Karpas-422 (cell line): Measurements from ENCODE around the gene RIT2. TPM values are rescaled to one million over a fixed set of nuclear protein-coding genes. Genes with fewer than 3 reads are reported as not detected.

Experiments
- DNase-seq: peaks from one replicate; pipeline ENCODE4 v3.0.0-alpha.2; 2015
- H2AFZ ChIP-seq: fragments of 200-600 bp; sonication (generic); 2 replicates; pipeline ENCODE4 v1.6.1; 2014; ENCODE audit warnings: antibody characterized with exemption, low read length, mixed read lengths
- H3K27ac ChIP-seq: fragments of 200-600 bp; sonication (generic); 2 replicates; pipeline ENCODE4 v1.5.1; 2014; ENCODE audit warnings: mild to moderate bottlenecking, low read length, moderate library complexity
- H3K27me3 ChIP-seq: fragments of 200-600 bp; sonication (generic); 2 replicates; pipeline ENCODE4 v1.6.1; 2014; ENCODE audit warnings: low read length, mixed read lengths
- H3K36me3 ChIP-seq: fragments of 200-600 bp; sonication (generic); 2 replicates; pipeline ENCODE4 v1.6.1; 2014; ENCODE audit warnings: low read length, mixed read lengths; ENCODE audit not compliant: insufficient read depth
- H3K4me1 ChIP-seq: fragments of 200-600 bp; sonication (generic); 2 replicates; pipeline ENCODE4 v1.6.1; 2014; ENCODE audit warnings: mild to moderate bottlenecking, low read length, mixed read lengths
- H3K4me2 ChIP-seq: fragments of 200-600 bp; sonication (generic); 2 replicates; pipeline ENCODE4 v1.6.1; 2014; ENCODE audit warnings: low read length, low read depth, mild to moderate bottlenecking; ENCODE audit not compliant: poor library complexity, severe bottlenecking
- H3K4me3 ChIP-seq: fragments of 200-600 bp; sonication (generic); 2 replicates; pipeline ENCODE4 v1.5.1; 2014; ENCODE audit warnings: mild to moderate bottlenecking, antibody characterized with exemption, low read length, mixed read lengths
- H3K79me2 ChIP-seq: fragments of 200-600 bp; sonication (generic); 2 replicates; pipeline ENCODE4 v1.6.1; 2014; ENCODE audit warnings: mild to moderate bottlenecking, low read length, mixed read lengths
- H3K9ac ChIP-seq: fragments of 200-600 bp; sonication (generic); 2 replicates; pipeline ENCODE4 v1.6.0; 2014; ENCODE audit warnings: low read length
- H3K9me2 ChIP-seq: fragments of 200-600 bp; sonication (generic), shearing (Covaris generic); replicated peaks from 2 replicates; pipeline ENCODE4 v1.6.0; 2014; ENCODE audit warnings: mild to moderate bottlenecking, low read length, moderate library complexity; ENCODE audit not compliant: insufficient read depth
- H3K9me3 ChIP-seq: fragments of 300-700, 200-600 bp; sonication (generic); 2 replicates; pipeline ENCODE4 v1.6.1; 2014; ENCODE audit warnings: low read length, mixed read lengths
- H4K20me1 ChIP-seq: fragments of 200-600 bp; sonication (generic); 2 replicates; pipeline ENCODE4 v1.6.1; 2014; ENCODE audit warnings: mild to moderate bottlenecking, antibody characterized with exemption, low read length, low read depth; ENCODE audit not compliant: insufficient read depth
- total RNA-seq: library from RNA; depleted of rRNA; stranded (reverse); fragments of >200 nt; shearing (Covaris generic); gene quantifications from 2 replicates; pipeline ENCODE4 v1.2.3, GENCODE V29; 2014; ENCODE audit warnings: low replicate concordance

RIT2 gene
- total RNA-seq, 1 experiment from 2014 or later = not detected

- H3K4me2 ChIP-seq = no peak overlapping the region
- H3K4me3 ChIP-seq = no peak overlapping the region
- no peak for DNase-seq
- H3K9ac ChIP-seq = no peak overlapping the region
- no peaks in the 10 kb centered on the region for H3K79me2 ChIP-seq
- H3K27ac ChIP-seq = no peak overlapping the region
- H3K36me3 ChIP-seq = no peaks in the 10 kb centered on the region
- H3K4me1 ChIP-seq = no peaks in the 10 kb centered on the region
- H4K20me1 ChIP-seq = no peaks in the 10 kb centered on the region
- H2AFZ ChIP-seq = no peak overlapping the region
- H3K27me3 ChIP-seq = no peaks in the 10 kb centered on the region
- peaks cover 12% of the 10 kb centered on the region for H3K9me3 ChIP-seq
- no peaks in the 10 kb centered on the region for H3K9me2 ChIP-seq
Measured at GRCh38 chr18:43078478-43079092, 36.9 kb downstream of the RIT2 start.

DNA sequence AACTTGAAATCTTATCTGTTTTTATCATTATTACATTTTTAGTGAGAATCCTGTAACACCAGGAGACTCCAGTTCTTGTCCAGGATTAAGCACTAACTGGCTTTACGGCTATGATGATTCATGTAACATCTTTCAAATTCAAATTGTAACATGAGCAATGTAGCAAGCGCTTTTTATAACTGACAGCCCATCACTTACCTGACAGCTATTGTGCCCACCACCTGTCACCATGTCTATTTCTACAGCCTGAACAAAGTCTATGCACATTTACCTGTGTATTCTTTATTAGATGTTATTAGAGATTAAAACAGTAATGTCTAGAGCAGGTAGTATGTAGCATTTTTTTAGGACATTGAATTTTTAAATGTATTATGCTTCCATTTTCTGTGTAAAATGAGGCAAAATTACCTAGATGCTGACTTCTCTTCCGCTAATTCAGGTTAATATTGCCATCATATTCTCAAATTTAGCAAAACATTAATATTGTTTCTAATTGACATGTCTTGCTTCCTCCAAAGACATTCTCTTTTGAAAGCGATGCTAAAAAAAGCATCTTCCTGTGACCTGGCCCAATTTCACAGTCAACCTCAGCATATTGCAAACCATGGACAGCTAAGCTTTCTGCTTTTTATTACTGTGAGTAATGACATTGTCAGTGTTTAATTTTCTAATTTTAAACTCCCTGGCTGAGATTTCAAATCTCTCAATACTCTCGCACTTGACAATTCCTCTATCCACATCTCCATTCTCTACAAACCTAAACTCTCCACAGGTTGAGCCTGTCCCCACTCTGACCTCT is 37.8 kb downstream of the RIT2 start:
- no peak overlapping the region for H3K4me2 ChIP-seq
- no peak overlapping the region for H3K4me3 ChIP-seq
- no peaks in the 10 kb centered on the region for H3K79me2 ChIP-seq
- no peaks in the 10 kb centered on the region for H4K20me1 ChIP-seq
- no peaks in the 10 kb centered on the region for H3K9me2 ChIP-seq
- no peak overlapping the region for H3K9ac ChIP-seq
- peaks cover 17% of the 10 kb centered on the region for H3K9me3 ChIP-seq
- H3K36me3 ChIP-seq = no peaks in the 10 kb centered on the region
- H3K27ac ChIP-seq = no peak overlapping the region
- no peaks in the 10 kb centered on the region for H3K4me1 ChIP-seq
- no peak for DNase-seq
- H3K27me3 ChIP-seq = no peaks in the 10 kb centered on the region
- H2AFZ ChIP-seq = no peak overlapping the region

DNA sequence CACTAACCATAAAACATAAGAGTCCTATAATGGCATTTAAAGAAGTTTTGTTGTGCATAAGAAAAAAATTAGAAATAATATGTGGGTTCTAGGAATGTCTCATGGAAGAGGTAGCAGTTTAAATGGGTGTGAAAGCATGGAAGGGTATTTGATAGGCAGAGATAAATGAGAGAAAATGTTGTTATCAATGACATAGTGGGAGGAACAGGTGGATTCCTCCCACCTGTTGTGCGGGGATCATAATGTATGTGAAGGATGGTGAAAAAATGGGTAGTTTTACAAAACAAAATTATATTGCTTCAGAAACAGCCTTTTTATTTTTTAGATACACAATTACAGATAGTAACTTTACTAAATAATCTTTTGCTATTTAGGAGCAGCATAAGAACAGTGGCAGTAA is 41.7 kb downstream of the RIT2 start:
- Histone ChIP-seq H3K9ac (no peak overlapping the region), H4K20me1 (no peaks in the 10 kb centered on the region), H2AFZ (no peak overlapping the region), H3K27me3 (no peaks in the 10 kb centered on the region), H3K4me2 (no peak overlapping the region), H3K9me3 (peaks cover 19% of the 10 kb centered on the region), H3K4me1 (no peaks in the 10 kb centered on the region), H3K79me2 (no peaks in the 10 kb centered on the region), H3K9me2 (no peaks in the 10 kb centered on the region), H3K4me3 (no peak overlapping the region), H3K27ac (no peak overlapping the region), H3K36me3 (no peaks in the 10 kb centered on the region)
- no peak for DNase-seq

DNA sequence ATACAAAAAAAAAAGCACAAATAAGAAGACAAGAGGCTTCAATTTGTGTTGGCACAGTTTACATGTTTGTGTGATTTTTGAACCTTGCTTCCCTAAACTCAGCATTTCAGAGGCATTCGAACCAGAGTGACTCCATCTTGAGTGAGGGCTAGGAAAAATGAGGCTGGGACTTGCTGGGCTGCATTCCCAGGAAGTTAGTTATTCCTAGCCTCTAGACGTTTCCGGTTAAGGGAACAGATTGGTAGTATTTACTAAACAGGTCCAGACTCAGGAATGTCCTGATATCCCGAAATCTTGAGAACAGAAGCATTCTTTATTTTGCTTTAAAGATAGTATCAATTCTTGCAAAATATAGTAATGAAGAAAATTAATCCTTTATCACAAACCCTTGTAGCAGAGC is 46.7 kb downstream of the RIT2 start:
- H3K4me2 ChIP-seq = no peak overlapping the region
- peaks cover 20% of the 10 kb centered on the region for H3K9me3 ChIP-seq
- no peak overlapping the region for H3K4me3 ChIP-seq
- DNase-seq = no peak
- H2AFZ ChIP-seq = no peak overlapping the region
- no peaks in the 10 kb centered on the region for H3K79me2 ChIP-seq
- H3K9ac ChIP-seq = no peak overlapping the region
- no peaks in the 10 kb centered on the region for H3K36me3 ChIP-seq
- no peaks in the 10 kb centered on the region for H3K4me1 ChIP-seq
- no peak overlapping the region for H3K27ac ChIP-seq
- no peaks in the 10 kb centered on the region for H4K20me1 ChIP-seq
- no peaks in the 10 kb centered on the region for H3K27me3 ChIP-seq
- 0 out of 2 replicates have a peak, but pooled peaks cover 2% of the 10 kb centered on the region for H3K9me2 ChIP-seq

DNA sequence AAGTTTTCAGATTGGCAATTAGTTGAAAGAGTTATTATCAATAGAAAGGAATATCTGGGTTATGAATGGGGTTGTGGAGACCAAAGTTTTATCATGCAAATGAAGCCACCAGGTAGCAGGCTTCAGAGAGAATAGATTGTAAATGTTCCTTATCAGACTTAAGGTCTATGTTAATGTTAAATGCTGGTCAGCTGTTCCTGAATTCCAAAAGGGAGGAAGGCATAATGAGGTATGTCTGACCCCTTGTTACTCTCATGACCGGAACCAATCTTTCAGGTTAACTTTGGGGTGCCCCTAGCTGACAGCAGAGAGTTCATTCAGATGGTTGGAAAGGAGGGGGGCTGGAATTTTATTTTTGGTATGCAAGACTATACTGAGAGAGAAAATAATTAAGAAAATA is 47.9 kb downstream of the RIT2 start:
- no peak overlapping the region for H3K9ac ChIP-seq
- no peaks in the 10 kb centered on the region for H4K20me1 ChIP-seq
- no peaks in the 10 kb centered on the region for H3K36me3 ChIP-seq
- peaks cover 12% of the 10 kb centered on the region for H3K9me3 ChIP-seq
- H3K4me3 ChIP-seq = no peak overlapping the region
- no peak overlapping the region for H3K27ac ChIP-seq
- H3K4me2 ChIP-seq = no peak overlapping the region
- no peaks in the 10 kb centered on the region for H3K27me3 ChIP-seq
- no peaks in the 10 kb centered on the region for H3K79me2 ChIP-seq
- H3K4me1 ChIP-seq = no peaks in the 10 kb centered on the region
- no peak for DNase-seq
- H2AFZ ChIP-seq = no peak overlapping the region
- H3K9me2 ChIP-seq = 0 out of 2 replicates have a peak, but pooled peaks cover 2% of the 10 kb centered on the region

GRCh38 chr18:43061816-43062215 is 53.7 kb downstream of the RIT2 start:
- no peak overlapping the region for H3K4me3 ChIP-seq
- no peak overlapping the region for H3K4me2 ChIP-seq
- peaks cover 8% of the 10 kb centered on the region; the same call in 1 of the 2 replicates for H3K9me3 ChIP-seq
- H3K79me2 ChIP-seq = no peaks in the 10 kb centered on the region
- H4K20me1 ChIP-seq = no peaks in the 10 kb centered on the region
- H2AFZ ChIP-seq = no peak overlapping the region
- H3K9ac ChIP-seq = no peak overlapping the region
- DNase-seq = no peak
- no peaks in the 10 kb centered on the region for H3K4me1 ChIP-seq
- H3K27me3 ChIP-seq = no peaks in the 10 kb centered on the region
- H3K27ac ChIP-seq = no peak overlapping the region
- no peaks in the 10 kb centered on the region for H3K36me3 ChIP-seq
- H3K9me2 ChIP-seq = no peaks in the 10 kb centered on the region

- Histone ChIP-seq H3K4me2 (no peak overlapping the region), H3K36me3 (no peaks in the 10 kb centered on the region), H3K4me3 (no peak overlapping the region), H4K20me1 (no peaks in the 10 kb centered on the region), H3K9me2 (no peaks in the 10 kb centered on the region), H3K9me3 (peaks cover 7% of the 10 kb centered on the region; the same call in 1 of the 2 replicates), H3K9ac (no peak overlapping the region), H2AFZ (no peak overlapping the region), H3K27me3 (no peaks in the 10 kb centered on the region), H3K79me2 (no peaks in the 10 kb centered on the region), H3K4me1 (no peaks in the 10 kb centered on the region), H3K27ac (no peak overlapping the region)
- no peak for DNase-seq
Measured at GRCh38 chr18:43061318-43061717, 54.2 kb downstream of the RIT2 start.

GRCh38 chr18:43060020-43060419 is 55.5 kb downstream of the RIT2 start:
- H3K36me3 ChIP-seq = no peaks in the 10 kb centered on the region
- no peak overlapping the region for H3K27ac ChIP-seq
- no peaks in the 10 kb centered on the region for H3K9me2 ChIP-seq
- H3K9me3 ChIP-seq = no peaks in the 10 kb centered on the region
- no peak overlapping the region for H2AFZ ChIP-seq
- DNase-seq = no peak
- H3K79me2 ChIP-seq = no peaks in the 10 kb centered on the region
- no peaks in the 10 kb centered on the region for H3K27me3 ChIP-seq
- H4K20me1 ChIP-seq = no peaks in the 10 kb centered on the region
- H3K4me2 ChIP-seq = no peak overlapping the region
- H3K4me3 ChIP-seq = no peak overlapping the region
- no peaks in the 10 kb centered on the region for H3K4me1 ChIP-seq
- no peak overlapping the region for H3K9ac ChIP-seq
